Liver (tissue), 3 donors: Measurements from ENCODE around the gene KIF12.

Source experiments
- FOXA1 ChIP-seq: IDR thresholded peaks from 2 replicates; pipeline ENCODE4 v1.6.1; 2016; ENCODE audit warnings: antibody characterized with exemption
- GABPA ChIP-seq, 2 donors: IDR thresholded peaks in 1 of 2; conservative IDR thresholded peaks in 1 of 2; 2 replicates each; pipeline ENCODE4 v1.6.1; 2016; ENCODE audit warnings: antibody characterized with exemption in 2 of 2, mild to moderate bottlenecking in 1 of 2, moderate library complexity in 1 of 2
- HNF4A ChIP-seq, 2 donors: conservative IDR thresholded peaks; 2 replicates each; pipeline ENCODE4 v1.6.1; 2016; ENCODE audit warnings: antibody characterized with exemption in 2 of 2, mild to moderate bottlenecking in 2 of 2
- JUND ChIP-seq, 2 donors: IDR thresholded peaks; 2 replicates each; pipeline ENCODE4 v1.6.1; 2016; ENCODE audit warnings: antibody characterized with exemption in 2 of 2
- RAD21 ChIP-seq, 2 donors: IDR thresholded peaks; 2 replicates each; pipeline ENCODE4 v1.6.1; 2016; ENCODE audit warnings: antibody characterized with exemption in 2 of 2, mild to moderate bottlenecking in 2 of 2
- TAF1 ChIP-seq: conservative IDR thresholded peaks from 2 replicates; pipeline ENCODE4 v1.6.1; 2016; ENCODE audit warnings: antibody characterized with exemption, mild to moderate bottlenecking
- YY1 ChIP-seq: IDR thresholded peaks from 2 replicates; pipeline ENCODE4 v1.6.1; 2016; ENCODE audit warnings: antibody characterized with exemption, mild to moderate bottlenecking
- TF ChIP-seq, protein P1 (sequence below): fragments of 150-350 bp; IDR thresholded peaks from 2 replicates; pipeline ENCODE4 v1.5.1; 2017; ENCODE audit warnings: improper control_type of control experiment, low read depth, low read length; ENCODE audit not compliant: missing input control
- TF ChIP-seq, protein P2 (sequence below): IDR thresholded peaks from 2 replicates; pipeline ENCODE4 v1.6.1; 2016; ENCODE audit warnings: antibody characterized with exemption
- TF ChIP-seq, protein P3 (sequence below): IDR thresholded peaks from 2 replicates; pipeline ENCODE4 v1.6.1; 2016; ENCODE audit warnings: antibody characterized with exemption, mild to moderate bottlenecking
- TF ChIP-seq, protein P4 (sequence below): IDR thresholded peaks from 2 replicates; pipeline ENCODE4 v1.6.1; 2016; ENCODE audit warnings: antibody characterized with exemption
- donor health status: healthy.
- donor health status: healthy.

DNA sequence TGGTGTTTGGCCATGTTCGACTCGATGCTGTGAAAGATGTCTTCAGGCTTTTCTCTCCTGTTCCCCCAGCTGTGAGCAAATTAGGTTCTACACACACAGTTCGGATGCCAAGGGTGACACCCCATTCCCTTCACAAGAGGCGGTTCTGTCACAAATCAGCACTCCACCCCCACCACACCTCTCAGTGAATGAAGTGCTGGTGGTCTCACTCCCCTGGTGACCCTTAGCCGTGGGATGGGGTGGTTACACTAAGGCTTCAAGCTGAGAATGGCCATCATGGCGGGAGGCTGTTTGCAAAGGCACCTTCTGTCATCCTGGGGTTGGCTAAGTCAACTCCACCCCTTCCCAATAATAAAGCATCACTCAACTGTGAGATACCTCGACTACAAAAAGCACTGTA, 47.4 kb downstream of the KIF12 start:
- TF ChIP-seq, protein P1, sequence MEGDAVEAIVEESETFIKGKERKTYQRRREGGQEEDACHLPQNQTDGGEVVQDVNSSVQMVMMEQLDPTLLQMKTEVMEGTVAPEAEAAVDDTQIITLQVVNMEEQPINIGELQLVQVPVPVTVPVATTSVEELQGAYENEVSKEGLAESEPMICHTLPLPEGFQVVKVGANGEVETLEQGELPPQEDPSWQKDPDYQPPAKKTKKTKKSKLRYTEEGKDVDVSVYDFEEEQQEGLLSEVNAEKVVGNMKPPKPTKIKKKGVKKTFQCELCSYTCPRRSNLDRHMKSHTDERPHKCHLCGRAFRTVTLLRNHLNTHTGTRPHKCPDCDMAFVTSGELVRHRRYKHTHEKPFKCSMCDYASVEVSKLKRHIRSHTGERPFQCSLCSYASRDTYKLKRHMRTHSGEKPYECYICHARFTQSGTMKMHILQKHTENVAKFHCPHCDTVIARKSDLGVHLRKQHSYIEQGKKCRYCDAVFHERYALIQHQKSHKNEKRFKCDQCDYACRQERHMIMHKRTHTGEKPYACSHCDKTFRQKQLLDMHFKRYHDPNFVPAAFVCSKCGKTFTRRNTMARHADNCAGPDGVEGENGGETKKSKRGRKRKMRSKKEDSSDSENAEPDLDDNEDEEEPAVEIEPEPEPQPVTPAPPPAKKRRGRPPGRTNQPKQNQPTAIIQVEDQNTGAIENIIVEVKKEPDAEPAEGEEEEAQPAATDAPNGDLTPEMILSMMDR: no peak
- TF ChIP-seq, protein P2, sequence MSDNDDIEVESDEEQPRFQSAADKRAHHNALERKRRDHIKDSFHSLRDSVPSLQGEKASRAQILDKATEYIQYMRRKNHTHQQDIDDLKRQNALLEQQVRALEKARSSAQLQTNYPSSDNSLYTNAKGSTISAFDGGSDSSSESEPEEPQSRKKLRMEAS: no peak
- TF ChIP-seq JUND (IDR thresholded peaks at IDR 0.05) (no peak), RAD21 (IDR thresholded peaks at IDR 0.05) (no peak), TAF1 (no peak), HNF4A (conservative IDR thresholded peaks at IDR 0.05) (no peak), GABPA (IDR thresholded peaks at IDR 0.05 in 1 of 2, conservative IDR thresholded peaks at IDR 0.05 in 1 of 2) (no peak), FOXA1 (no peak), YY1 (no peak)
- TF ChIP-seq, protein P3, sequence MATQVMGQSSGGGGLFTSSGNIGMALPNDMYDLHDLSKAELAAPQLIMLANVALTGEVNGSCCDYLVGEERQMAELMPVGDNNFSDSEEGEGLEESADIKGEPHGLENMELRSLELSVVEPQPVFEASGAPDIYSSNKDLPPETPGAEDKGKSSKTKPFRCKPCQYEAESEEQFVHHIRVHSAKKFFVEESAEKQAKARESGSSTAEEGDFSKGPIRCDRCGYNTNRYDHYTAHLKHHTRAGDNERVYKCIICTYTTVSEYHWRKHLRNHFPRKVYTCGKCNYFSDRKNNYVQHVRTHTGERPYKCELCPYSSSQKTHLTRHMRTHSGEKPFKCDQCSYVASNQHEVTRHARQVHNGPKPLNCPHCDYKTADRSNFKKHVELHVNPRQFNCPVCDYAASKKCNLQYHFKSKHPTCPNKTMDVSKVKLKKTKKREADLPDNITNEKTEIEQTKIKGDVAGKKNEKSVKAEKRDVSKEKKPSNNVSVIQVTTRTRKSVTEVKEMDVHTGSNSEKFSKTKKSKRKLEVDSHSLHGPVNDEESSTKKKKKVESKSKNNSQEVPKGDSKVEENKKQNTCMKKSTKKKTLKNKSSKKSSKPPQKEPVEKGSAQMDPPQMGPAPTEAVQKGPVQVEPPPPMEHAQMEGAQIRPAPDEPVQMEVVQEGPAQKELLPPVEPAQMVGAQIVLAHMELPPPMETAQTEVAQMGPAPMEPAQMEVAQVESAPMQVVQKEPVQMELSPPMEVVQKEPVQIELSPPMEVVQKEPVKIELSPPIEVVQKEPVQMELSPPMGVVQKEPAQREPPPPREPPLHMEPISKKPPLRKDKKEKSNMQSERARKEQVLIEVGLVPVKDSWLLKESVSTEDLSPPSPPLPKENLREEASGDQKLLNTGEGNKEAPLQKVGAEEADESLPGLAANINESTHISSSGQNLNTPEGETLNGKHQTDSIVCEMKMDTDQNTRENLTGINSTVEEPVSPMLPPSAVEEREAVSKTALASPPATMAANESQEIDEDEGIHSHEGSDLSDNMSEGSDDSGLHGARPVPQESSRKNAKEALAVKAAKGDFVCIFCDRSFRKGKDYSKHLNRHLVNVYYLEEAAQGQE: no peak
- TF ChIP-seq, protein P4, sequence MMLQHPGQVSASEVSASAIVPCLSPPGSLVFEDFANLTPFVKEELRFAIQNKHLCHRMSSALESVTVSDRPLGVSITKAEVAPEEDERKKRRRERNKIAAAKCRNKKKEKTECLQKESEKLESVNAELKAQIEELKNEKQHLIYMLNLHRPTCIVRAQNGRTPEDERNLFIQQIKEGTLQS: no peak
